ENCODE results near the gene FLVCR1. TPM values are rescaled to one million over a fixed set of nuclear protein-coding genes. Genes with fewer than 3 reads are reported as not detected.

FLVCR1 gene
- total RNA-seq, 1 donor, result 5.4 TPM

DNA sequence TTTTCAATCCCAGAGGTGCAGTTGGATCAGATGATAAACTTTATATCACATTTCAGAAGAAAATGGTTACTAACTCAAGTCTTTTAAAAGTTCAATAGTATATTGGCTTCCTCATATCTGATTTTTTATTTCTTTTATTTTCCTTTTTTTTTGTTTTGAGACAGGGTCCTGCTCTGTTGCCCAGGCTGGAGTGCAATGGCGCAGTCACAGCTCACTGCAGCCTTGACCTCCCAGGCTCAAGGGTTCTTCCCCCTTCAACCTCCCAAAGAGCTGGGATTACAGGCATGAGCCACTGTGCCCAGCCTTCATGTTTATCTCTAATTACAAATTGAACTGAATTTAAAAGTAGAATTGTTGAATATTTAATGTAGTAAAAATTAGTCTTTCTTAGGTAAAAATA, 13.9 kb downstream of the FLVCR1 start:
- no peak overlapping the region for H2AFZ ChIP-seq (ENCODE audit: low read length)
- H3K27me3 ChIP-seq (ENCODE audit: insufficient read depth, low read length), result no peaks in the 10 kb centered on the region
- H3K4me1 ChIP-seq (ENCODE audit: insufficient read depth, low read length), result no peaks in the 10 kb centered on the region
- no peak overlapping the region for H3K4me2 ChIP-seq (ENCODE audit: insufficient read depth, low read length)
- no peaks in the 10 kb centered on the region for H3K9me3 ChIP-seq (ENCODE audit: low read depth, low read length)
- no peak overlapping the region for H3K27ac ChIP-seq (ENCODE audit: low read depth, low read length)
- no peaks in the 10 kb centered on the region for H3K79me2 ChIP-seq (ENCODE audit: insufficient read depth, low read length)
- DNase-seq (ENCODE audit: insufficient read length, low spot score, missing footprints), result no peak
- H3K4me3 ChIP-seq (ENCODE audit: insufficient read depth, low read length), result no peak overlapping the region
- no peaks in the 10 kb centered on the region for H4K20me1 ChIP-seq (ENCODE audit: insufficient read depth, low read length)
- no peak for TF ChIP-seq CTCF (IDR thresholded peaks at IDR 0.05; ENCODE audit: extremely low read depth, low read depth, low read length)
- peaks cover 25% of the 10 kb centered on the region for H3K36me3 ChIP-seq (ENCODE audit: insufficient read depth, low read length)

- no peaks in the 10 kb centered on the region for H3K9me3 ChIP-seq (ENCODE audit: low read depth, low read length)
- no peaks in the 10 kb centered on the region for H4K20me1 ChIP-seq (ENCODE audit: insufficient read depth, low read length)
- H3K27me3 ChIP-seq (ENCODE audit: insufficient read depth, low read length), result no peaks in the 10 kb centered on the region
- H3K36me3 ChIP-seq (ENCODE audit: insufficient read depth, low read length), result peaks cover 25% of the 10 kb centered on the region
- H3K4me3 ChIP-seq (ENCODE audit: insufficient read depth, low read length), result no peak overlapping the region
- no peaks in the 10 kb centered on the region for H3K4me1 ChIP-seq (ENCODE audit: insufficient read depth, low read length)
- no peak overlapping the region for H3K27ac ChIP-seq (ENCODE audit: low read depth, low read length)
- no peak overlapping the region for H3K4me2 ChIP-seq (ENCODE audit: insufficient read depth, low read length)
- no peak overlapping the region for H2AFZ ChIP-seq (ENCODE audit: low read length)
- H3K79me2 ChIP-seq (ENCODE audit: insufficient read depth, low read length), result no peaks in the 10 kb centered on the region
- no peak for TF ChIP-seq CTCF (IDR thresholded peaks at IDR 0.05; ENCODE audit: extremely low read depth, low read depth, low read length)
- no peak for DNase-seq (ENCODE audit: insufficient read length, low spot score, missing footprints)
Observed at GRCh38 chr1:212873518-212873917, 15.4 kb downstream of the FLVCR1 start.

- H3K4me2 ChIP-seq (ENCODE audit: insufficient read depth, low read length), result no peak overlapping the region
- no peaks in the 10 kb centered on the region for H3K27me3 ChIP-seq (ENCODE audit: insufficient read depth, low read length)
- no peak overlapping the region for H2AFZ ChIP-seq (ENCODE audit: low read length)
- H3K36me3 ChIP-seq (ENCODE audit: insufficient read depth, low read length), result peaks cover 12% of the 10 kb centered on the region
- DNase-seq (ENCODE audit: insufficient read length, low spot score, missing footprints), result no peak
- no peaks in the 10 kb centered on the region for H3K9me3 ChIP-seq (ENCODE audit: low read depth, low read length)
- no peaks in the 10 kb centered on the region for H3K4me1 ChIP-seq (ENCODE audit: insufficient read depth, low read length)
- no peak overlapping the region for H3K27ac ChIP-seq (ENCODE audit: low read depth, low read length)
- no peaks in the 10 kb centered on the region for H3K79me2 ChIP-seq (ENCODE audit: insufficient read depth, low read length)
- H3K4me3 ChIP-seq (ENCODE audit: insufficient read depth, low read length), result no peak overlapping the region
- TF ChIP-seq CTCF (IDR thresholded peaks at IDR 0.05; ENCODE audit: extremely low read depth, low read depth, low read length), result no peak
- H4K20me1 ChIP-seq (ENCODE audit: insufficient read depth, low read length), result no peaks in the 10 kb centered on the region
Observed at GRCh38 chr1:212878418-212878817, 20.3 kb downstream of the FLVCR1 start.

- TF ChIP-seq CTCF (IDR thresholded peaks at IDR 0.05; ENCODE audit: extremely low read depth, low read depth, low read length), result no peak
- no peaks in the 10 kb centered on the region for H3K9me3 ChIP-seq (ENCODE audit: low read depth, low read length)
- H3K27me3 ChIP-seq (ENCODE audit: insufficient read depth, low read length), result no peaks in the 10 kb centered on the region
- no peak overlapping the region for H3K4me3 ChIP-seq (ENCODE audit: insufficient read depth, low read length)
- no peaks in the 10 kb centered on the region for H3K4me1 ChIP-seq (ENCODE audit: insufficient read depth, low read length)
- no peak overlapping the region for H2AFZ ChIP-seq (ENCODE audit: low read length)
- peaks cover 3% of the 10 kb centered on the region for H3K36me3 ChIP-seq (ENCODE audit: insufficient read depth, low read length)
- H3K4me2 ChIP-seq (ENCODE audit: insufficient read depth, low read length), result no peak overlapping the region
- no peak overlapping the region for H3K27ac ChIP-seq (ENCODE audit: low read depth, low read length)
- no peaks in the 10 kb centered on the region for H3K79me2 ChIP-seq (ENCODE audit: insufficient read depth, low read length)
- no peak for DNase-seq (ENCODE audit: insufficient read length, low spot score, missing footprints)
- H4K20me1 ChIP-seq (ENCODE audit: insufficient read depth, low read length), result no peaks in the 10 kb centered on the region
Observed at GRCh38 chr1:212879947-212880690, 22.0 kb downstream of the FLVCR1 start.

Data from osteoblast (primary cell).